GM12878 (cell line): ENCODE data around the gene CITED2.

Experiments
- BACH1 ChIP-seq: fragments of 450-650 bp; IDR thresholded peaks from 2 replicates; pipeline ENCODE4 v1.6.1; 2017; ENCODE audit warnings: mild to moderate bottlenecking, borderline replicate concordance
- CEBPZ ChIP-seq: fragments of 150-350 bp; IDR thresholded peaks from 2 replicates; pipeline ENCODE4 v1.6.1; 2016; ENCODE audit warnings: low read depth, low read length
- CREB1 ChIP-seq: IDR thresholded peaks from 2 replicates; pipeline ENCODE4 v1.6.1; 2012; ENCODE audit warnings: low read depth, mild to moderate bottlenecking, inconsistent platforms
- EED ChIP-seq: sonication (generic); IDR thresholded peaks from 2 replicates; pipeline ENCODE4 v1.6.1; 2016; ENCODE audit warnings: antibody characterized with exemption, low read depth
- EGR1 ChIP-seq, 2 experiments: IDR thresholded peaks; 1 replicate in 1 of 2; 2 replicates in 1 of 2; pipeline ENCODE4 v1.6.1; 2011 to 2012; ENCODE audit warnings: low read depth in 2 of 2, low read length in 2 of 2, borderline replicate concordance in 1 of 2, mild to moderate bottlenecking in 1 of 2, moderate library complexity in 1 of 2
- EP300 ChIP-seq, 2 experiments: fragments of 150-350 bp in 1 of 2; IDR thresholded peaks; 2 replicates each; pipeline ENCODE4 v1.6.1; 2011 to 2012; ENCODE audit warnings: low read depth in 2 of 2, low read length in 2 of 2, borderline replicate concordance in 1 of 2, improper control_type of control experiment in 1 of 2, inconsistent platforms in 1 of 2; ENCODE audit not compliant: control insufficient read depth in 1 of 2
- HDGF ChIP-seq: fragments of 450-650 bp; IDR thresholded peaks from 2 replicates; pipeline ENCODE4 v1.6.1; 2016; ENCODE audit warnings: antibody characterized with exemption
- MAX ChIP-seq: IDR thresholded peaks from 2 replicates; pipeline ENCODE4 v1.6.1; 2012; ENCODE audit warnings: low read depth, low read length, improper control_type of control experiment
- POLR2A ChIP-seq: IDR thresholded peaks from 2 replicates; pipeline ENCODE4 v1.6.1; 2011; ENCODE audit warnings: low read depth, mild to moderate bottlenecking, low read length
- POLR2AphosphoS5 ChIP-seq: IDR thresholded peaks from 2 replicates; pipeline ENCODE4 v1.6.1; 2011; ENCODE audit warnings: mild to moderate bottlenecking, low read length, inconsistent platforms
- SIN3A ChIP-seq: IDR thresholded peaks from 2 replicates; pipeline ENCODE4 v1.6.1; 2012; ENCODE audit warnings: low read depth, low read length, improper control_type of control experiment
- SPI1 ChIP-seq: IDR thresholded peaks from 2 replicates; pipeline ENCODE4 v1.6.1; 2011; ENCODE audit warnings: low read depth, mild to moderate bottlenecking, low read length, moderate library complexity, borderline replicate concordance; ENCODE audit not compliant: insufficient read depth
- TF ChIP-seq, protein P1 (sequence below), 3 experiments: IDR thresholded peaks in 2 of 3; conservative IDR thresholded peaks in 1 of 3; 2 replicates each; pipeline ENCODE4 v1.5.1; 2011; ENCODE audit warnings: low read depth in 3 of 3, low read length in 3 of 3, mild to moderate bottlenecking in 3 of 3, control low read depth in 2 of 3, moderate library complexity in 2 of 3, inconsistent platforms in 1 of 3, mixed read lengths in 1 of 3; ENCODE audit not compliant: control insufficient read depth in 2 of 3, insufficient read depth in 1 of 3; ENCODE audit errors: extremely low read depth in 1 of 3
- TF ChIP-seq, protein P2 (sequence below): fragments of 450-650 bp; IDR thresholded peaks from 2 replicates; pipeline ENCODE4 v1.6.1; 2017; ENCODE audit warnings: mild to moderate bottlenecking

DNA sequence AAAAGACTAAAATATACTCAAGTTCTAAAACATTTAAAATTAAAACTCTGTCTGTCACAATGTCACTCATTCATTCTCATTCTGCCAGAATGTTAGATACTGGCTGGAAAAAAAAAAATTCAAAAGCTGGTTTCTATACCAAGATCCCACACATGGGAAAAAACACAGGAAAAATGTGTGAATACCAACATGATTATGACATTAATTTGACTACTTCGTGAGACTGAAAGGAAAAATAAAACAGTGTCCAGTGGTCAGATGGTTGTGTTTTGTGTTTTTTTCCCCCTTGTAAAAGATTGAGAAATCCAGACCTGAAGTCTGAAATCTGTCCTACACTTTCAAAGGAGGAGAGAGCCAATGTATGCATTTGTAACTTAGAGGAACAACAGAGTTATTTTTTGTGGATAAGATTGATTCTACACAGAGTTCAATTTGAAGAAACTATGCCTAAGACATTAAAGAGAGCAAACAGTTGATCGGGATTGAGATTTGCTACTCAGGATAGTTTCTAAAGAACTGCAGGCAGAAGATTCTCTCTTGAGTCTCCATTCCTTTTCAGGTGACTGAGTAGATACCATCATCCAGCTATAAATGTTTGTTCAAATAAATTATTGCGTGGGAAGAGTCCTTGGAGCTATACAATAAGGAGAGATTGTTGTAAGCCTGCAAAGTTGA lies 43.5 kb downstream of the CITED2 start:
- TF ChIP-seq, protein P1, sequence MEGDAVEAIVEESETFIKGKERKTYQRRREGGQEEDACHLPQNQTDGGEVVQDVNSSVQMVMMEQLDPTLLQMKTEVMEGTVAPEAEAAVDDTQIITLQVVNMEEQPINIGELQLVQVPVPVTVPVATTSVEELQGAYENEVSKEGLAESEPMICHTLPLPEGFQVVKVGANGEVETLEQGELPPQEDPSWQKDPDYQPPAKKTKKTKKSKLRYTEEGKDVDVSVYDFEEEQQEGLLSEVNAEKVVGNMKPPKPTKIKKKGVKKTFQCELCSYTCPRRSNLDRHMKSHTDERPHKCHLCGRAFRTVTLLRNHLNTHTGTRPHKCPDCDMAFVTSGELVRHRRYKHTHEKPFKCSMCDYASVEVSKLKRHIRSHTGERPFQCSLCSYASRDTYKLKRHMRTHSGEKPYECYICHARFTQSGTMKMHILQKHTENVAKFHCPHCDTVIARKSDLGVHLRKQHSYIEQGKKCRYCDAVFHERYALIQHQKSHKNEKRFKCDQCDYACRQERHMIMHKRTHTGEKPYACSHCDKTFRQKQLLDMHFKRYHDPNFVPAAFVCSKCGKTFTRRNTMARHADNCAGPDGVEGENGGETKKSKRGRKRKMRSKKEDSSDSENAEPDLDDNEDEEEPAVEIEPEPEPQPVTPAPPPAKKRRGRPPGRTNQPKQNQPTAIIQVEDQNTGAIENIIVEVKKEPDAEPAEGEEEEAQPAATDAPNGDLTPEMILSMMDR (IDR thresholded peaks at IDR 0.05 in 2 of 3, conservative IDR thresholded peaks at IDR 0.05 in 1 of 3; ENCODE audit: control insufficient read depth in 2 of 3, extremely low read depth in 1 of 3, insufficient read depth in 1 of 3, low read depth in 3 of 3, low read length in 3 of 3) = no peak
- TF ChIP-seq HDGF = no peak
- TF ChIP-seq SIN3A = no peak
- TF ChIP-seq CREB1 = no peak
- TF ChIP-seq, protein P2, sequence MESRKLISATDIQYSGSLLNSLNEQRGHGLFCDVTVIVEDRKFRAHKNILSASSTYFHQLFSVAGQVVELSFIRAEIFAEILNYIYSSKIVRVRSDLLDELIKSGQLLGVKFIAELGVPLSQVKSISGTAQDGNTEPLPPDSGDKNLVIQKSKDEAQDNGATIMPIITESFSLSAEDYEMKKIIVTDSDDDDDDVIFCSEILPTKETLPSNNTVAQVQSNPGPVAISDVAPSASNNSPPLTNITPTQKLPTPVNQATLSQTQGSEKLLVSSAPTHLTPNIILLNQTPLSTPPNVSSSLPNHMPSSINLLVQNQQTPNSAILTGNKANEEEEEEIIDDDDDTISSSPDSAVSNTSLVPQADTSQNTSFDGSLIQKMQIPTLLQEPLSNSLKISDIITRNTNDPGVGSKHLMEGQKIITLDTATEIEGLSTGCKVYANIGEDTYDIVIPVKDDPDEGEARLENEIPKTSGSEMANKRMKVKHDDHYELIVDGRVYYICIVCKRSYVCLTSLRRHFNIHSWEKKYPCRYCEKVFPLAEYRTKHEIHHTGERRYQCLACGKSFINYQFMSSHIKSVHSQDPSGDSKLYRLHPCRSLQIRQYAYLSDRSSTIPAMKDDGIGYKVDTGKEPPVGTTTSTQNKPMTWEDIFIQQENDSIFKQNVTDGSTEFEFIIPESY = no peak
- TF ChIP-seq EP300 (IDR thresholded peaks at IDR 0.05; ENCODE audit: borderline replicate concordance in 1 of 2, control insufficient read depth in 1 of 2, low read depth in 2 of 2, low read length in 2 of 2) = no peak
- TF ChIP-seq MAX = no peak
- TF ChIP-seq BACH1 = no peak
- no peak for TF ChIP-seq SPI1
- TF ChIP-seq POLR2A = no peak
- no peak for TF ChIP-seq POLR2AphosphoS5
- TF ChIP-seq EED = no peak
- TF ChIP-seq EGR1 (IDR thresholded peaks at IDR 0.05; ENCODE audit: borderline replicate concordance in 1 of 2, low read depth in 2 of 2, low read length in 2 of 2) = no peak
- no peak for TF ChIP-seq CEBPZ
